Osteocyte (in vitro differentiated cells): Measurements from ENCODE around the gene ACSS2. TPM values are rescaled to one million over a fixed set of nuclear protein-coding genes. Genes with fewer than 3 reads are reported as not detected.

Experiments used
- DNase-seq: peaks from one replicate; pipeline ENCODE4 v3.0.0; 2021; ENCODE audit warnings: mixed read lengths; ENCODE audit not compliant: unreplicated experiment; ENCODE audit errors: extremely low spot score
- H3K27ac Mint-ChIP-seq: one replicate; pipeline ENCODE4 v1.8.0; 2021; ENCODE audit warnings: mild to moderate bottlenecking, mixed read lengths; ENCODE audit not compliant: unreplicated experiment
- H3K27me3 Mint-ChIP-seq: one replicate; pipeline ENCODE4 v1.8.0; 2021; ENCODE audit warnings: mixed read lengths; ENCODE audit not compliant: unreplicated experiment
- H3K36me3 Mint-ChIP-seq: one replicate; pipeline ENCODE4 v1.8.0; 2021; ENCODE audit warnings: mixed read lengths; ENCODE audit not compliant: unreplicated experiment
- H3K4me1 Mint-ChIP-seq: one replicate; pipeline ENCODE4 v1.8.0; 2021; ENCODE audit warnings: mixed read lengths; ENCODE audit not compliant: unreplicated experiment
- H3K4me3 Mint-ChIP-seq: one replicate; pipeline ENCODE4 v1.8.0; 2021; ENCODE audit warnings: mild to moderate bottlenecking, moderate library complexity, mixed read lengths; ENCODE audit not compliant: unreplicated experiment
- H3K9me3 Mint-ChIP-seq: one replicate; pipeline ENCODE4 v1.8.0; 2021; ENCODE audit warnings: mixed read lengths; ENCODE audit not compliant: unreplicated experiment
- total RNA-seq: library from RNA; stranded (reverse); gene quantifications from 2 replicates; pipeline ENCODE4 v1.2.1, GENCODE V29; 2021
- TF ChIP-seq, protein P1 (sequence below): fragments of 200-600 bp; sonication (generic); IDR thresholded peaks from 2 replicates; pipeline ENCODE4 v1.5.0; 2021; ENCODE audit warnings: antibody characterized with exemption, mild to moderate bottlenecking, moderate library complexity

Gene ACSS2
- total RNA-seq, 1 donor from 2014 or later: 31.1 TPM

DNA sequence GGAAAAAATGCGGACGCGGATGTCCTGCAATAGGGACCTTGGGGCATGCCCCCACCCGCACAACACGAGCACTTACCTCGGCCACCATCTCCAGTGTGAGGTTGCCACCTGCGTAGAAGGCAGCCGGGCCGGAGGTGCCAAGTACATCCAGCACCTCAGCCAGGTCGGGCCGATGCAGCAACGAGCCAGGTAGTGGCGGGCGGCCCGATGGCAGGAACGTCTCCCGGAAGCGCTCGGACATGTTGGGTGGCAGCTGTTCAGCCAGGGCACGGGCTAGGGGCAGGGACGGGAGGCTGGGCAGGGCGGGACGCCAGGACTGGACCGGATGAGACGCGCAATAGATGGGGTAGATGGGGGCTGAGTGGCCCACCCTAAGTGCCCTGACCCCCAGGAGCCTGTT lies 17.0 kb upstream of the ACSS2 start:
- TF ChIP-seq, protein P1, sequence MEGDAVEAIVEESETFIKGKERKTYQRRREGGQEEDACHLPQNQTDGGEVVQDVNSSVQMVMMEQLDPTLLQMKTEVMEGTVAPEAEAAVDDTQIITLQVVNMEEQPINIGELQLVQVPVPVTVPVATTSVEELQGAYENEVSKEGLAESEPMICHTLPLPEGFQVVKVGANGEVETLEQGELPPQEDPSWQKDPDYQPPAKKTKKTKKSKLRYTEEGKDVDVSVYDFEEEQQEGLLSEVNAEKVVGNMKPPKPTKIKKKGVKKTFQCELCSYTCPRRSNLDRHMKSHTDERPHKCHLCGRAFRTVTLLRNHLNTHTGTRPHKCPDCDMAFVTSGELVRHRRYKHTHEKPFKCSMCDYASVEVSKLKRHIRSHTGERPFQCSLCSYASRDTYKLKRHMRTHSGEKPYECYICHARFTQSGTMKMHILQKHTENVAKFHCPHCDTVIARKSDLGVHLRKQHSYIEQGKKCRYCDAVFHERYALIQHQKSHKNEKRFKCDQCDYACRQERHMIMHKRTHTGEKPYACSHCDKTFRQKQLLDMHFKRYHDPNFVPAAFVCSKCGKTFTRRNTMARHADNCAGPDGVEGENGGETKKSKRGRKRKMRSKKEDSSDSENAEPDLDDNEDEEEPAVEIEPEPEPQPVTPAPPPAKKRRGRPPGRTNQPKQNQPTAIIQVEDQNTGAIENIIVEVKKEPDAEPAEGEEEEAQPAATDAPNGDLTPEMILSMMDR: no peak
- H3K36me3 Mint-ChIP-seq: peaks cover 7% of the 10 kb centered on the region
- no peaks in the 10 kb centered on the region for H3K9me3 Mint-ChIP-seq
- no peak for DNase-seq
- H3K4me1 Mint-ChIP-seq: peaks cover 4% of the 10 kb centered on the region
- H3K27me3 Mint-ChIP-seq: no peaks in the 10 kb centered on the region
- H3K4me3 Mint-ChIP-seq: no peak overlapping the region
- H3K27ac Mint-ChIP-seq: no peak overlapping the region

DNA sequence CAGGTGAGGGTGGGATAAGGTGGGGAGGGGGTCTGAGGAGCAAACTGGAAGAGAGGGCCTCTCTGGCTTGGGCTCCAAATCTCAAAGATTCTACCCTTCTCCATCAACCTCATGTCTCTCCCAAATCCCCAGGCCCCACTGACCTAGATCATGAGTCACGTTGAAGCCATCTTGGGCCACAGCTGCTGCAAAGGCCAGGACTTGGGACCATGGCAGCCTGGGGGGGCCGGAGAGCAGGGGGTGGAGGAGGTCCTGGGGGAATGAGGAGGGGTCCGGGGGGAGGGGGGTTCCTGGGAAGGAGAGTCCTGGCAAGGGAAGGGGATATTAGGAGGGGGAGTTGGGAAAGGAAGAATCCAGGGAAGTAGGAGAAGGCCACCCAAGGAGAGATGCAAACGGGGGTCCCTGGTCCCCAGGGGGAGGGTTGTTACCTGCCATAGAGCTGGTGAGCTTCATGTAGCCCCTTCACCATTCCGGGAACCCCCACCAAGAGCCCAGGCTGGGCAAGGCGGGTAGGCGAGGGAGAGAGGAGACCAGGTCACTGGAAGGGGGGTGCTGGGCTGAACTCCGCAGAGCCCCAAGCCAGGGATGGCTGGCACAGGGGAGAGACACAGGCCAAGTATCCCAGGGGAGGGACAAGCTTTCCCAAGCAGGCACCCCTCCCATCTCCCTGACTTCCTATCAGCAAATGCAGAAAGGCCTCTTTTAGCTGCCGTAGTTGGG lies 16.4 kb upstream of the ACSS2 start:
- H3K27me3 Mint-ChIP-seq: no peaks in the 10 kb centered on the region
- H3K36me3 Mint-ChIP-seq: peaks cover 7% of the 10 kb centered on the region
- peaks cover 4% of the 10 kb centered on the region for H3K4me1 Mint-ChIP-seq
- H3K27ac Mint-ChIP-seq: no peak overlapping the region
- no peaks in the 10 kb centered on the region for H3K9me3 Mint-ChIP-seq
- TF ChIP-seq, protein P1: no peak
- DNase-seq: no peak
- no peak overlapping the region for H3K4me3 Mint-ChIP-seq

- H3K27ac Mint-ChIP-seq: no peak overlapping the region
- no peaks in the 10 kb centered on the region for H3K9me3 Mint-ChIP-seq
- peaks cover 4% of the 10 kb centered on the region for H3K4me1 Mint-ChIP-seq
- H3K36me3 Mint-ChIP-seq: peaks cover 7% of the 10 kb centered on the region
- TF ChIP-seq, protein P1: no peak
- no peak overlapping the region for H3K4me3 Mint-ChIP-seq
- H3K27me3 Mint-ChIP-seq: no peaks in the 10 kb centered on the region
- DNase-seq: peak; percentile 69
These were observed 14.9 kb upstream of the ACSS2 start for GRCh38 chr20:34861386-34862084.

GRCh38 chr20:34862724-34863123 lies 13.7 kb upstream of the ACSS2 start:
- H3K36me3 Mint-ChIP-seq: peaks cover 7% of the 10 kb centered on the region
- DNase-seq: peak; percentile 73
- no peak overlapping the region for H3K4me3 Mint-ChIP-seq
- H3K9me3 Mint-ChIP-seq: no peaks in the 10 kb centered on the region
- no peaks in the 10 kb centered on the region for H3K27me3 Mint-ChIP-seq
- H3K4me1 Mint-ChIP-seq: peaks cover 4% of the 10 kb centered on the region
- TF ChIP-seq, protein P1: no peak
- no peak overlapping the region for H3K27ac Mint-ChIP-seq

DNA sequence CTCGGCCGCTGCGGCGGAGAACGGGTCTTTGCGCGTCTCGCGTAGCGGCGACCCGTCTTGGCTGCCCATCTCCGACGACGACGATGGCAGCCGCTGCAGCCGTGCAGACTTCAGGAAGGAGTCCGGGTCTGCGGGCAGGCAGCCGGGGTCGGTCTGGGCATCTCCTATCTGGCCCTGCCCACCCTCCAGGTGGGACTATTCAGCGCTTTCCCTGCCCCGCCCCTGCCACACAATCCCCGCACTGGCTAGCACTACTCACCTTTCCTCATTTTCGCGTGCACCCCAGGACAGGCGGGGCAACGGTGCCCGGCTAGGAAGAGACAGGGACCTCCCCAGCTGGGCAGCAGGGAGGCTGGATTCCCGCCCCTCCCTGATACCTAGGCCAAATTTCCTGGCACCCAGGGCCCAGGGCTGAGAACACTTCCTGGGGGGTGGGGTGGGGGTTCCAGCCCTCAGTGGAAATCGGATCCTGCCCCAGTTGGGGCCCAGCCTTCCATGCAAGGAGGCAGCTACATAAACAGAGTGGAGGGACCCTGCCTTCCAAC lies 12.9 kb upstream of the ACSS2 start:
- TF ChIP-seq, protein P1: no peak
- DNase-seq: peak; percentile 84
- H3K36me3 Mint-ChIP-seq: peaks cover 5% of the 10 kb centered on the region

More for the DNA sequence above, 12.9 kb upstream of the ACSS2 start:
- Mint-ChIP-seq H3K27me3 (no peaks in the 10 kb centered on the region), H3K4me3 (no peak overlapping the region), H3K4me1 (peaks cover 4% of the 10 kb centered on the region), H3K27ac (no peak overlapping the region), H3K9me3 (no peaks in the 10 kb centered on the region)
